ENCODE results near the gene CMIP. TPM values are rescaled to one million over a fixed set of nuclear protein-coding genes. Genes with fewer than 3 reads are reported as not detected.

The CMIP gene
- total and polyA plus RNA-seq, 3 experiments from 2014 or later: 1.0 to 24.4 (median 23.6) TPM

GRCh38 chr16:81646561-81646960 lies 202.0 kb downstream of the CMIP start:
- ChIA-PET CTCF (no interaction called here), POLR2A (no interaction called here)
- H3K4me1 ChIP-seq (ENCODE audit: insufficient read depth, low read length): no peaks in the 10 kb centered on the region
- H3K27me3 Mint-ChIP-seq: no peaks in the 10 kb centered on the region
- no peaks in the 10 kb centered on the region for H3K9me3 ChIP-seq (ENCODE audit: low read length)
- no peak overlapping the region for H3K27ac ChIP-seq (ENCODE audit: low read depth, low read length)
- H3K36me3 Mint-ChIP-seq: peaks cover 0 to 17% (median 4%) of the 10 kb centered on the region in 3 donors
- DNase-seq: no peak
- H3K4me3 ChIP-seq (ENCODE audit: low read length): no peak overlapping the region
- no peak overlapping the region for H3K4me3 Mint-ChIP-seq
- no peaks in the 10 kb centered on the region for H3K36me3 ChIP-seq (ENCODE audit: insufficient read depth, low read length)
- no peaks in the 10 kb centered on the region for H3K9me3 Mint-ChIP-seq
- peaks cover 36 to 42% (median 42%) of the 10 kb centered on the region in 3 donors for H3K4me1 Mint-ChIP-seq
- H3K27me3 ChIP-seq (ENCODE audit: insufficient read depth, low read length, poor library complexity, severe bottlenecking): no peaks in the 10 kb centered on the region
- peak overlapping the region in 2 of 8 donors; percentile 16 to 33 for H3K27ac Mint-ChIP-seq

GRCh38 chr16:81647527-81647926 lies 202.9 kb downstream of the CMIP start:
- no peaks in the 10 kb centered on the region for H3K27me3 ChIP-seq (ENCODE audit: insufficient read depth, low read length, poor library complexity, severe bottlenecking)
- H3K9me3 ChIP-seq (ENCODE audit: low read length): no peaks in the 10 kb centered on the region
- DNase-seq: no peak
- Mint-ChIP-seq H3K4me3 (no peak overlapping the region), H3K36me3 (peaks cover 0 to 20% (median 4%) of the 10 kb centered on the region in 3 donors), H3K9me3 (no peaks in the 10 kb centered on the region), H3K27me3 (no peaks in the 10 kb centered on the region), H3K27ac (peak overlapping the region in 1 of 8 donors; percentile 56), H3K4me1 (peaks cover 30 to 37% (median 33%) of the 10 kb centered on the region in 3 donors)
- H3K4me3 ChIP-seq (ENCODE audit: low read length): no peak overlapping the region
- peaks cover 4% of the 10 kb centered on the region for H3K36me3 ChIP-seq (ENCODE audit: insufficient read depth, low read length)
- POLR2A ChIA-PET: no interaction called here
- no peaks in the 10 kb centered on the region for H3K4me1 ChIP-seq (ENCODE audit: insufficient read depth, low read length)
- no peak overlapping the region for H3K27ac ChIP-seq (ENCODE audit: low read depth, low read length)
- CTCF ChIA-PET: no interaction called here

GRCh38 chr16:81649561-81650184 lies 205.1 kb downstream of the CMIP start:
- DNase-seq: no peak
- ChIA-PET POLR2A (no interaction called here), CTCF (no interaction called here)
- Mint-ChIP-seq H3K9me3 (no peaks in the 10 kb centered on the region), H3K27me3 (no peaks in the 10 kb centered on the region), H3K36me3 (peaks cover 0 to 35% (median 2%) of the 10 kb centered on the region in 3 donors), H3K4me1 (peaks cover 19 to 30% (median 20%) of the 10 kb centered on the region in 3 donors), H3K4me3 (no peak overlapping the region), H3K27ac (peak overlapping the region in 7 of 8 donors; percentile 11 to 63 (median 61))
- Histone ChIP-seq H3K9me3 (ENCODE audit: low read length) (no peaks in the 10 kb centered on the region), H3K27ac (ENCODE audit: low read depth, low read length) (no peak overlapping the region), H3K4me1 (ENCODE audit: insufficient read depth, low read length) (no peaks in the 10 kb centered on the region), H3K4me3 (ENCODE audit: low read length) (no peak overlapping the region), H3K36me3 (ENCODE audit: insufficient read depth, low read length) (peaks cover 17% of the 10 kb centered on the region), H3K27me3 (ENCODE audit: insufficient read depth, low read length, poor library complexity, severe bottlenecking) (no peaks in the 10 kb centered on the region)

GRCh38 chr16:81650281-81650680 lies 205.7 kb downstream of the CMIP start:
- Histone ChIP-seq H3K9me3 (ENCODE audit: low read length) (no peaks in the 10 kb centered on the region), H3K27me3 (ENCODE audit: insufficient read depth, low read length, poor library complexity, severe bottlenecking) (no peaks in the 10 kb centered on the region), H3K4me1 (ENCODE audit: insufficient read depth, low read length) (no peaks in the 10 kb centered on the region), H3K27ac (ENCODE audit: low read depth, low read length) (peak overlapping the region; percentile 55), H3K36me3 (ENCODE audit: insufficient read depth, low read length) (peaks cover 17% of the 10 kb centered on the region), H3K4me3 (ENCODE audit: low read length) (no peak overlapping the region)
- no peaks in the 10 kb centered on the region for H3K27me3 Mint-ChIP-seq
- ChIA-PET POLR2A (no interaction called here), CTCF (no interaction called here)
- DNase-seq: no peak
- H3K9me3 Mint-ChIP-seq: no peaks in the 10 kb centered on the region
- H3K4me3 Mint-ChIP-seq: no peak overlapping the region
- peak overlapping the region in 6 of 8 donors; percentile 28 to 83 (median 51) for H3K27ac Mint-ChIP-seq
- peaks cover 21 to 30% (median 21%) of the 10 kb centered on the region in 3 donors for H3K4me1 Mint-ChIP-seq
- H3K36me3 Mint-ChIP-seq: peaks cover 0 to 40% (median 2%) of the 10 kb centered on the region in 3 donors

- H3K36me3 ChIP-seq (ENCODE audit: insufficient read depth, low read length): peaks cover 22% of the 10 kb centered on the region
- ChIA-PET POLR2A (no interaction called here), CTCF (no interaction called here)
- Mint-ChIP-seq H3K36me3 (peaks cover 0 to 48% (median 2%) of the 10 kb centered on the region in 3 donors), H3K4me3 (no peak overlapping the region), H3K27ac (peak overlapping the region in 2 of 8 donors; percentile 70 to 83), H3K9me3 (no peaks in the 10 kb centered on the region), H3K4me1 (peaks cover 18 to 26% (median 21%) of the 10 kb centered on the region in 3 donors), H3K27me3 (no peaks in the 10 kb centered on the region)
- H3K27me3 ChIP-seq (ENCODE audit: insufficient read depth, low read length, poor library complexity, severe bottlenecking): no peaks in the 10 kb centered on the region
- peak overlapping the region; percentile 79 for H3K27ac ChIP-seq (ENCODE audit: low read depth, low read length)
- no peaks in the 10 kb centered on the region for H3K4me1 ChIP-seq (ENCODE audit: insufficient read depth, low read length)
- H3K9me3 ChIP-seq (ENCODE audit: low read length): no peaks in the 10 kb centered on the region
- no peak for DNase-seq
- H3K4me3 ChIP-seq (ENCODE audit: low read length): no peak overlapping the region
Measured at GRCh38 chr16:81650982-81651562, 206.5 kb downstream of the CMIP start.

- Histone ChIP-seq H3K4me3 (ENCODE audit: low read length) (no peak overlapping the region), H3K4me1 (ENCODE audit: insufficient read depth, low read length) (no peaks in the 10 kb centered on the region), H3K27me3 (ENCODE audit: insufficient read depth, low read length, poor library complexity, severe bottlenecking) (no peaks in the 10 kb centered on the region), H3K36me3 (ENCODE audit: insufficient read depth, low read length) (peaks cover 24% of the 10 kb centered on the region), H3K27ac (ENCODE audit: low read depth, low read length) (peak overlapping the region; percentile 79), H3K9me3 (ENCODE audit: low read length) (no peaks in the 10 kb centered on the region)
- no peaks in the 10 kb centered on the region for H3K27me3 Mint-ChIP-seq
- no peaks in the 10 kb centered on the region for H3K9me3 Mint-ChIP-seq
- H3K4me1 Mint-ChIP-seq: peaks cover 15 to 18% (median 17%) of the 10 kb centered on the region in 3 donors
- no peak for DNase-seq
- peaks cover 0 to 52% (median 2%) of the 10 kb centered on the region in 3 donors for H3K36me3 Mint-ChIP-seq
- ChIA-PET CTCF (no interaction called here), POLR2A (no interaction called here)
- H3K4me3 Mint-ChIP-seq: peak overlapping the region in 1 of 7 donors; percentile 23
- H3K27ac Mint-ChIP-seq: peak overlapping the region in 3 of 8 donors; percentile 14 to 46 (median 23)
Measured at GRCh38 chr16:81651758-81652718, 207.4 kb downstream of the CMIP start.

- Histone ChIP-seq H3K9me3 (ENCODE audit: low read length) (no peaks in the 10 kb centered on the region), H3K4me1 (ENCODE audit: insufficient read depth, low read length) (no peaks in the 10 kb centered on the region), H3K27me3 (ENCODE audit: insufficient read depth, low read length, poor library complexity, severe bottlenecking) (no peaks in the 10 kb centered on the region), H3K27ac (ENCODE audit: low read depth, low read length) (peak overlapping the region; percentile 79), H3K36me3 (ENCODE audit: insufficient read depth, low read length) (peaks cover 24% of the 10 kb centered on the region), H3K4me3 (ENCODE audit: low read length) (no peak overlapping the region)
- no peak overlapping the region for H3K27ac Mint-ChIP-seq
- H3K4me3 Mint-ChIP-seq: no peak overlapping the region
- H3K27me3 Mint-ChIP-seq: no peaks in the 10 kb centered on the region
- no peak for DNase-seq
- H3K9me3 Mint-ChIP-seq: no peaks in the 10 kb centered on the region
- ChIA-PET POLR2A (no interaction called here), CTCF (no interaction called here)
- H3K36me3 Mint-ChIP-seq: peaks cover 0 to 61% (median 3%) of the 10 kb centered on the region in 3 donors
- peaks cover 11 to 18% (median 14%) of the 10 kb centered on the region in 3 donors for H3K4me1 Mint-ChIP-seq
Measured at GRCh38 chr16:81652798-81653505, 208.3 kb downstream of the CMIP start.

Data from CD8-positive, alpha-beta memory T cell (primary cell).